ENCODE measurements around the gene GSAP. TPM values are rescaled to one million over a fixed set of nuclear protein-coding genes. Genes with fewer than 3 reads are reported as not detected.

Gene GSAP
- total RNA-seq, 1 experiment from 2014 or later: 2.0 TPM

DNA sequence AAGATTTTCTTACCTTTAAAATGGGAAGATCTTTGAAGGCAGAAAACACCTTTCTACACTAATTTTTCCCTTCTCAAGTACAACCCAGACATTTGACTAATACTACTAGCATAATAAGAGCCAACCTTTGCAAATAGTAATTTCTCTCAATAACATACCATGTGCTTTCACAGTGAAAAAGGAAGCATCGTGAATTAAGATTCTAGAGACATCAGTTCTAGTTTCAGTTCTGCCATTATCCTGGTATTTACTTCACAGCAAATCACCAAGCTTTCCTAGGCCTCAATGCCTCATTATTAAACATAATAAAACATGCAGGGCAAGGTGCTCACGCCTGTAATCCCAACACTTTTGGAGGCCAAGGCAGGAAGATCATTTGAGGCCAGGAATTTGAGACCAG lies 24.9 kb downstream of the GSAP start (continued):
- TF ChIP-seq TP53 (CRISPR knock-in tag; IDR thresholded peaks at IDR 0.05): no peak
- TF ChIP-seq, protein P1, sequence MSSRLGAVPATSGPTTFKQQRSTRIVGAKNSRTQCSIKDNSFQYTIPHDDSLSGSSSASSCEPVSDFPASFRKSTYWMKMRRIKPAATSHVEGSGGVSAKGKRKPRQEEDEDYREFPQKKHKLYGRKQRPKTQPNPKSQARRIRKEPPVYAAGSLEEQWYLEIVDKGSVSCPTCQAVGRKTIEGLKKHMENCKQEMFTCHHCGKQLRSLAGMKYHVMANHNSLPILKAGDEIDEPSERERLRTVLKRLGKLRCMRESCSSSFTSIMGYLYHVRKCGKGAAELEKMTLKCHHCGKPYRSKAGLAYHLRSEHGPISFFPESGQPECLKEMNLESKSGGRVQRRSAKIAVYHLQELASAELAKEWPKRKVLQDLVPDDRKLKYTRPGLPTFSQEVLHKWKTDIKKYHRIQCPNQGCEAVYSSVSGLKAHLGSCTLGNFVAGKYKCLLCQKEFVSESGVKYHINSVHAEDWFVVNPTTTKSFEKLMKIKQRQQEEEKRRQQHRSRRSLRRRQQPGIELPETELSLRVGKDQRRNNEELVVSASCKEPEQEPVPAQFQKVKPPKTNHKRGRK (CRISPR knock-in tag; IDR thresholded peaks at IDR 0.05; ENCODE audit: borderline replicate concordance): no peak
- TF ChIP-seq, protein P2, sequence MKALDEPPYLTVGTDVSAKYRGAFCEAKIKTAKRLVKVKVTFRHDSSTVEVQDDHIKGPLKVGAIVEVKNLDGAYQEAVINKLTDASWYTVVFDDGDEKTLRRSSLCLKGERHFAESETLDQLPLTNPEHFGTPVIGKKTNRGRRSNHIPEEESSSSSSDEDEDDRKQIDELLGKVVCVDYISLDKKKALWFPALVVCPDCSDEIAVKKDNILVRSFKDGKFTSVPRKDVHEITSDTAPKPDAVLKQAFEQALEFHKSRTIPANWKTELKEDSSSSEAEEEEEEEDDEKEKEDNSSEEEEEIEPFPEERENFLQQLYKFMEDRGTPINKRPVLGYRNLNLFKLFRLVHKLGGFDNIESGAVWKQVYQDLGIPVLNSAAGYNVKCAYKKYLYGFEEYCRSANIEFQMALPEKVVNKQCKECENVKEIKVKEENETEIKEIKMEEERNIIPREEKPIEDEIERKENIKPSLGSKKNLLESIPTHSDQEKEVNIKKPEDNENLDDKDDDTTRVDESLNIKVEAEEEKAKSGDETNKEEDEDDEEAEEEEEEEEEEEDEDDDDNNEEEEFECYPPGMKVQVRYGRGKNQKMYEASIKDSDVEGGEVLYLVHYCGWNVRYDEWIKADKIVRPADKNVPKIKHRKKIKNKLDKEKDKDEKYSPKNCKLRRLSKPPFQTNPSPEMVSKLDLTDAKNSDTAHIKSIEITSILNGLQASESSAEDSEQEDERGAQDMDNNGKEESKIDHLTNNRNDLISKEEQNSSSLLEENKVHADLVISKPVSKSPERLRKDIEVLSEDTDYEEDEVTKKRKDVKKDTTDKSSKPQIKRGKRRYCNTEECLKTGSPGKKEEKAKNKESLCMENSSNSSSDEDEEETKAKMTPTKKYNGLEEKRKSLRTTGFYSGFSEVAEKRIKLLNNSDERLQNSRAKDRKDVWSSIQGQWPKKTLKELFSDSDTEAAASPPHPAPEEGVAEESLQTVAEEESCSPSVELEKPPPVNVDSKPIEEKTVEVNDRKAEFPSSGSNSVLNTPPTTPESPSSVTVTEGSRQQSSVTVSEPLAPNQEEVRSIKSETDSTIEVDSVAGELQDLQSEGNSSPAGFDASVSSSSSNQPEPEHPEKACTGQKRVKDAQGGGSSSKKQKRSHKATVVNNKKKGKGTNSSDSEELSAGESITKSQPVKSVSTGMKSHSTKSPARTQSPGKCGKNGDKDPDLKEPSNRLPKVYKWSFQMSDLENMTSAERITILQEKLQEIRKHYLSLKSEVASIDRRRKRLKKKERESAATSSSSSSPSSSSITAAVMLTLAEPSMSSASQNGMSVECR (CRISPR knock-in tag; IDR thresholded peaks at IDR 0.05; ENCODE audit: borderline replicate concordance): no peak
- TF ChIP-seq ZNF232 (CRISPR knock-in tag; IDR thresholded peaks at IDR 0.05): no peak

DNA sequence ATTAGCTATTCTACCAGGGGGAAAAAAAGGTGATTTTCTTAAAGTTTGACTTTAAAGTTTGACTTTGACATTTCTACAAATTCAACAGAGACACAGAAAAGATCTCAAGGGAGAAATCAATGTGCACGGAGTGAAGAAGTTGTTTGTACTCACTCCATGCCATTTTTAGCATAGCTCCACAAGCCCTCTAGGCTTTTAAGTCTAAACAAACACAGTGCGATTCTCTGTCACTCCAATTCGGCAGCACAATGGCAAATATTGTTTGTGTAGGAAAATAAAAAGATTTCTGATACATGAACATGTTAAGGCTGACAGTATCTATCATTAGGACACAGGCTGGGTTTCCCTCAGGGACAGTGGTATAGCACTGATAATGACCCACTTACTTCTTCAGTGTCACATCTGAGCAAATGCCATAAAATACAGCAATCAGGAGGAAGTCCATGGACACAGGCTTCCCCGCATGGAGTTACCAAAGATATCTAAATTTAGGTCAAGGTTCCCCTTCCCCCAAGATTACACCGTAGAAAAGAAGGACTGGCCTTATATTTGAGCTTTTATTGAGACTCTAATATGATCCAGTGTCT lies 28.0 kb downstream of the GSAP start:
- TF ChIP-seq OVOL2 (CRISPR knock-in tag; IDR thresholded peaks at IDR 0.05; ENCODE audit: borderline replicate concordance) (no peak), GTF2I (CRISPR knock-in tag; conservative IDR thresholded peaks at IDR 0.05) (no peak), ZNF232 (CRISPR knock-in tag; IDR thresholded peaks at IDR 0.05) (no peak), NR1H2 (CRISPR knock-in tag; IDR thresholded peaks at IDR 0.05) (no peak), NR3C1 (CRISPR knock-in tag; conservative IDR thresholded peaks at IDR 0.05; ENCODE audit: low read depth) (no peak), ELF4 (CRISPR knock-in tag; IDR thresholded peaks at IDR 0.05; ENCODE audit: low read depth) (no peak), TEAD4 (CRISPR knock-in tag; IDR thresholded peaks at IDR 0.05) (no peak)
- TF ChIP-seq, protein P3, sequence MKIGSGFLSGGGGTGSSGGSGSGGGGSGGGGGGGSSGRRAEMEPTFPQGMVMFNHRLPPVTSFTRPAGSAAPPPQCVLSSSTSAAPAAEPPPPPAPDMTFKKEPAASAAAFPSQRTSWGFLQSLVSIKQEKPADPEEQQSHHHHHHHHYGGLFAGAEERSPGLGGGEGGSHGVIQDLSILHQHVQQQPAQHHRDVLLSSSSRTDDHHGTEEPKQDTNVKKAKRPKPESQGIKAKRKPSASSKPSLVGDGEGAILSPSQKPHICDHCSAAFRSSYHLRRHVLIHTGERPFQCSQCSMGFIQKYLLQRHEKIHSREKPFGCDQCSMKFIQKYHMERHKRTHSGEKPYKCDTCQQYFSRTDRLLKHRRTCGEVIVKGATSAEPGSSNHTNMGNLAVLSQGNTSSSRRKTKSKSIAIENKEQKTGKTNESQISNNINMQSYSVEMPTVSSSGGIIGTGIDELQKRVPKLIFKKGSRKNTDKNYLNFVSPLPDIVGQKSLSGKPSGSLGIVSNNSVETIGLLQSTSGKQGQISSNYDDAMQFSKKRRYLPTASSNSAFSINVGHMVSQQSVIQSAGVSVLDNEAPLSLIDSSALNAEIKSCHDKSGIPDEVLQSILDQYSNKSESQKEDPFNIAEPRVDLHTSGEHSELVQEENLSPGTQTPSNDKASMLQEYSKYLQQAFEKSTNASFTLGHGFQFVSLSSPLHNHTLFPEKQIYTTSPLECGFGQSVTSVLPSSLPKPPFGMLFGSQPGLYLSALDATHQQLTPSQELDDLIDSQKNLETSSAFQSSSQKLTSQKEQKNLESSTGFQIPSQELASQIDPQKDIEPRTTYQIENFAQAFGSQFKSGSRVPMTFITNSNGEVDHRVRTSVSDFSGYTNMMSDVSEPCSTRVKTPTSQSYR (CRISPR knock-in tag; IDR thresholded peaks at IDR 0.05): no peak
- TF ChIP-seq, protein P4, sequence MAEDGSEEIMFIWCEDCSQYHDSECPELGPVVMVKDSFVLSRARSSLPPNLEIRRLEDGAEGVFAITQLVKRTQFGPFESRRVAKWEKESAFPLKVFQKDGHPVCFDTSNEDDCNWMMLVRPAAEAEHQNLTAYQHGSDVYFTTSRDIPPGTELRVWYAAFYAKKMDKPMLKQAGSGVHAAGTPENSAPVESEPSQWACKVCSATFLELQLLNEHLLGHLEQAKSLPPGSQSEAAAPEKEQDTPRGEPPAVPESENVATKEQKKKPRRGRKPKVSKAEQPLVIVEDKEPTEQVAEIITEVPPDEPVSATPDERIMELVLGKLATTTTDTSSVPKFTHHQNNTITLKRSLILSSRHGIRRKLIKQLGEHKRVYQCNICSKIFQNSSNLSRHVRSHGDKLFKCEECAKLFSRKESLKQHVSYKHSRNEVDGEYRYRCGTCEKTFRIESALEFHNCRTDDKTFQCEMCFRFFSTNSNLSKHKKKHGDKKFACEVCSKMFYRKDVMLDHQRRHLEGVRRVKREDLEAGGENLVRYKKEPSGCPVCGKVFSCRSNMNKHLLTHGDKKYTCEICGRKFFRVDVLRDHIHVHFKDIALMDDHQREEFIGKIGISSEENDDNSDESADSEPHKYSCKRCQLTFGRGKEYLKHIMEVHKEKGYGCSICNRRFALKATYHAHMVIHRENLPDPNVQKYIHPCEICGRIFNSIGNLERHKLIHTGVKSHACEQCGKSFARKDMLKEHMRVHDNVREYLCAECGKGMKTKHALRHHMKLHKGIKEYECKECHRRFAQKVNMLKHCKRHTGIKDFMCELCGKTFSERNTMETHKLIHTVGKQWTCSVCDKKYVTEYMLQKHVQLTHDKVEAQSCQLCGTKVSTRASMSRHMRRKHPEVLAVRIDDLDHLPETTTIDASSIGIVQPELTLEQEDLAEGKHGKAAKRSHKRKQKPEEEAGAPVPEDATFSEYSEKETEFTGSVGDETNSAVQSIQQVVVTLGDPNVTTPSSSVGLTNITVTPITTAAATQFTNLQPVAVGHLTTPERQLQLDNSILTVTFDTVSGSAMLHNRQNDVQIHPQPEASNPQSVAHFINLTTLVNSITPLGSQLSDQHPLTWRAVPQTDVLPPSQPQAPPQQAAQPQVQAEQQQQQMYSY (CRISPR knock-in tag; IDR thresholded peaks at IDR 0.05): no peak
- Mint-ChIP-seq H3K36me3 (no peaks in the 10 kb centered on the region), H3K4me3 (no peak overlapping the region), H3K4me1 (peaks cover 13% of the 10 kb centered on the region), H3K27me3 (ENCODE audit: low read depth) (no peaks in the 10 kb centered on the region), H3K9me3 (no peaks in the 10 kb centered on the region), H3K27ac (no peak overlapping the region)
- DNase-seq (ENCODE audit: low spot score) (no peak), ATAC-seq (no peak)
- ChIA-PET CTCF (interaction anchor here (0.5 kb wide), 1 partner anchor 11 kb away, joined by 3 read pairs; no protein-coding TSS in a partner anchor), POLR2A (no interaction called here)
